ENCODE data around the gene STARD7. TPM values are rescaled to one million over a fixed set of nuclear protein-coding genes. Genes with fewer than 3 reads are reported as not detected.

STARD7 gene
- total RNA-seq, 1 donor from 2014 or later, result 100 TPM

DNA sequence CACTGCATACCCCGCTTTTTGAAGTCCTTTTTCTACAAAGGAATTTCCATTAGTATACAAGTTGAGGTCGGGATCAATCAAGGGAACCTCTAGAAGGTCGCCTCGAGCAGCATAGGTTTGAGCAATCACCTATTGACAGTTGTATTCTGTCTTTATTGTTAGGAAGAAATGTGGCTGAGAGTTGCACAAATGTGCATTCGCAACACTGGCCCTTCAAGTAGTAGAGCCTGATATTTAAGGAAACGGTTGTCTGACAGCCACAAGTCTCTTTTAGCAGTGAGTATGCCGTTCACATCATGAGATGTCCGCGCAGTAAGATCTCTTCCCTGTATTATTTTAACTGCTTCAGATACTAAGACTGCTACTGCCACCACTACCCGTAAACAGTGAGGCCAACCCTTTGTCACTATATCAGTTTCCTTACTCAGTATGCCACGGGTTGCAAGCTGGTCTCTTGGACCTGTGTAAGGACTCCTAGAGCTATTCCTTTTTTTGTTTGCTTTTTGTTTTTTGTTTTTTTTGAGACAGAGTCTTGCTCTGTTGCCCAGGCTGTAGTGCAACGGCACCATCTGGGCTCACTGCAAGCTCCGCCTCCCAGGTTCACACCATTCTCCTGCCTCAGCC lies 10.0 kb upstream of the STARD7 start:
- no peaks in the 10 kb centered on the region for H3K9me3 Mint-ChIP-seq (ENCODE audit: unreplicated experiment)
- no peak overlapping the region for H3K4me3 Mint-ChIP-seq (ENCODE audit: unreplicated experiment)
- TF ChIP-seq CTCF (IDR thresholded peaks at IDR 0.05; ENCODE audit: partially characterized antibody, unreplicated experiment), result no peak
- no peaks in the 10 kb centered on the region for H3K36me3 Mint-ChIP-seq (ENCODE audit: unreplicated experiment)
- H3K27ac Mint-ChIP-seq (ENCODE audit: unreplicated experiment), result no peak overlapping the region
- no peaks in the 10 kb centered on the region for H3K4me1 Mint-ChIP-seq (ENCODE audit: low read depth, unreplicated experiment)
- no peak for DNase-seq
- peaks cover 3% of the 10 kb centered on the region for H3K27me3 Mint-ChIP-seq (ENCODE audit: unreplicated experiment)

- no peak for TF ChIP-seq CTCF (IDR thresholded peaks at IDR 0.05; ENCODE audit: partially characterized antibody, unreplicated experiment)
- no peaks in the 10 kb centered on the region for H3K36me3 Mint-ChIP-seq (ENCODE audit: unreplicated experiment)
- DNase-seq, result no peak
These were observed 5.9 kb upstream of the STARD7 start for GRCh38 chr2:96214554-96214953.

DNA sequence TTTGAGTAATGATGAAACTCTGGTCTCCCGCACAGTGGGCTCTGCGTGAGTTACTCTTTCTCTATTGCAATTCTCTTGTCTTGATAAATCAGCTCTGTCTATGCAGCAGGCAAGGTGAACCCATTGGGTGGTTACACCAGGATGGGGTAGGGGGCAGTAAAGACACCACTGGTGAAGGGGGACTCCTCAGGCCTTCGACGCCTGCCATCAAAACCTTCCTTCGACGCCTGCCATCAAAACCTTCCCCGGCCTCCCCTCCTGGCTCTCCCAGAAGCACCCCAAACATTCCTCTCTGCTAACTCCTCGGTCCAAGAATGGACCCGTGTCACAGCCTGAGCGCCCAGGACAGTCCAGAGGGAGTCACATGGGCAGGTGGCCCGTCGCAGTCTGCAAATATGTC lies 4.8 kb upstream of the STARD7 start:
- Mint-ChIP-seq H3K27ac (ENCODE audit: unreplicated experiment) (no peak overlapping the region), H3K4me3 (ENCODE audit: unreplicated experiment) (no peak overlapping the region), H3K4me1 (ENCODE audit: low read depth, unreplicated experiment) (peaks cover 3% of the 10 kb centered on the region), H3K27me3 (ENCODE audit: unreplicated experiment) (peaks cover 6% of the 10 kb centered on the region), H3K9me3 (ENCODE audit: unreplicated experiment) (peaks cover 1% of the 10 kb centered on the region), H3K36me3 (ENCODE audit: unreplicated experiment) (no peaks in the 10 kb centered on the region)
- no peak for DNase-seq
- TF ChIP-seq CTCF (IDR thresholded peaks at IDR 0.05; ENCODE audit: partially characterized antibody, unreplicated experiment), result no peak

More at GRCh38 chr2:96214554-96214953, 5.9 kb upstream of the STARD7 start:
- Mint-ChIP-seq H3K27ac (ENCODE audit: unreplicated experiment) (no peak overlapping the region), H3K9me3 (ENCODE audit: unreplicated experiment) (peaks cover under 1% of the 10 kb centered on the region), H3K4me1 (ENCODE audit: low read depth, unreplicated experiment) (peaks cover 2% of the 10 kb centered on the region), H3K27me3 (ENCODE audit: unreplicated experiment) (peaks cover 3% of the 10 kb centered on the region), H3K4me3 (ENCODE audit: unreplicated experiment) (no peak overlapping the region)

GRCh38 chr2:96212339-96212738 lies 3.7 kb upstream of the STARD7 start:
- Mint-ChIP-seq H3K4me1 (ENCODE audit: low read depth, unreplicated experiment) (peaks cover 3% of the 10 kb centered on the region), H3K4me3 (ENCODE audit: unreplicated experiment) (no peak overlapping the region), H3K27me3 (ENCODE audit: unreplicated experiment) (peaks cover 9% of the 10 kb centered on the region), H3K9me3 (ENCODE audit: unreplicated experiment) (peaks cover 6% of the 10 kb centered on the region), H3K27ac (ENCODE audit: unreplicated experiment) (no peak overlapping the region), H3K36me3 (ENCODE audit: unreplicated experiment) (no peaks in the 10 kb centered on the region)
- no peak for TF ChIP-seq CTCF (IDR thresholded peaks at IDR 0.05; ENCODE audit: partially characterized antibody, unreplicated experiment)
- DNase-seq, result no peak

GRCh38 chr2:96209729-96210085 lies 1.1 kb upstream of the STARD7 start:
- Mint-ChIP-seq H3K36me3 (ENCODE audit: unreplicated experiment) (no peaks in the 10 kb centered on the region), H3K27ac (ENCODE audit: unreplicated experiment) (peak overlapping the region; percentile 92), H3K4me3 (ENCODE audit: unreplicated experiment) (peak overlapping the region; percentile 91), H3K4me1 (ENCODE audit: low read depth, unreplicated experiment) (peaks cover 21% of the 10 kb centered on the region), H3K9me3 (ENCODE audit: unreplicated experiment) (peaks cover 6% of the 10 kb centered on the region), H3K27me3 (ENCODE audit: unreplicated experiment) (peaks cover 9% of the 10 kb centered on the region)
- no peak for DNase-seq
- TF ChIP-seq CTCF (IDR thresholded peaks at IDR 0.05; ENCODE audit: partially characterized antibody, unreplicated experiment), result no peak
